Epithelial cell of esophagus (primary cell): ENCODE measurements around the gene FAXC.

Experiments used
- DNase-seq: peaks from one replicate; pipeline ENCODE4 v3.0.0; 2010; ENCODE audit warnings: low read depth
- H3K4me3 ChIP-seq: 2 replicates; pipeline ENCODE4 v1.5.1; 2011; ENCODE audit warnings: mild to moderate bottlenecking, low read length, control low read depth
- TF ChIP-seq, protein P1 (sequence below): IDR thresholded peaks from 2 replicates; pipeline ENCODE4 v1.5.1; 2011; ENCODE audit warnings: low read depth, mild to moderate bottlenecking, low read length, control low read depth, inconsistent platforms; ENCODE audit not compliant: insufficient read depth; ENCODE audit errors: missing control alignments

Gene FAXC

DNA sequence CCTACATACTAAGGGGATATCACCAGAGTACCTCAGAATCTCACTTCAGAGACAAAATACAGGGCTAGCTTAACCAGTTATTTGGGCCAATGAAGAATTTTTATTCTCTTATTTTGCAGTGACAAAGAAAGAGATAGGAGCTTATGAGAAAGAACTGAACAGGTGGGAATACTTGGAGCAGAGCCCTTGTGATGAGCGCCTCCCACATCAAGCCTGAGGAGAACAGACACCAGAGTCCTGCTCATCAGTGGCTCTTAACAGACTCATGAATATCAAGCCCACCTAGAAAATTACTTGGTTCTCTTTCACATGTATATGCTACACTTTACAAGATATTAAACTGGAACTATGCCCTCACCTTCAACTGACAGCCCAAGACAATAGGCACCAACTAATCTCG, 99.0 kb downstream of the FAXC start:
- TF ChIP-seq, protein P1, sequence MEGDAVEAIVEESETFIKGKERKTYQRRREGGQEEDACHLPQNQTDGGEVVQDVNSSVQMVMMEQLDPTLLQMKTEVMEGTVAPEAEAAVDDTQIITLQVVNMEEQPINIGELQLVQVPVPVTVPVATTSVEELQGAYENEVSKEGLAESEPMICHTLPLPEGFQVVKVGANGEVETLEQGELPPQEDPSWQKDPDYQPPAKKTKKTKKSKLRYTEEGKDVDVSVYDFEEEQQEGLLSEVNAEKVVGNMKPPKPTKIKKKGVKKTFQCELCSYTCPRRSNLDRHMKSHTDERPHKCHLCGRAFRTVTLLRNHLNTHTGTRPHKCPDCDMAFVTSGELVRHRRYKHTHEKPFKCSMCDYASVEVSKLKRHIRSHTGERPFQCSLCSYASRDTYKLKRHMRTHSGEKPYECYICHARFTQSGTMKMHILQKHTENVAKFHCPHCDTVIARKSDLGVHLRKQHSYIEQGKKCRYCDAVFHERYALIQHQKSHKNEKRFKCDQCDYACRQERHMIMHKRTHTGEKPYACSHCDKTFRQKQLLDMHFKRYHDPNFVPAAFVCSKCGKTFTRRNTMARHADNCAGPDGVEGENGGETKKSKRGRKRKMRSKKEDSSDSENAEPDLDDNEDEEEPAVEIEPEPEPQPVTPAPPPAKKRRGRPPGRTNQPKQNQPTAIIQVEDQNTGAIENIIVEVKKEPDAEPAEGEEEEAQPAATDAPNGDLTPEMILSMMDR = no peak
- H3K4me3 ChIP-seq = no peak overlapping the region
- DNase-seq = no peak

DNA sequence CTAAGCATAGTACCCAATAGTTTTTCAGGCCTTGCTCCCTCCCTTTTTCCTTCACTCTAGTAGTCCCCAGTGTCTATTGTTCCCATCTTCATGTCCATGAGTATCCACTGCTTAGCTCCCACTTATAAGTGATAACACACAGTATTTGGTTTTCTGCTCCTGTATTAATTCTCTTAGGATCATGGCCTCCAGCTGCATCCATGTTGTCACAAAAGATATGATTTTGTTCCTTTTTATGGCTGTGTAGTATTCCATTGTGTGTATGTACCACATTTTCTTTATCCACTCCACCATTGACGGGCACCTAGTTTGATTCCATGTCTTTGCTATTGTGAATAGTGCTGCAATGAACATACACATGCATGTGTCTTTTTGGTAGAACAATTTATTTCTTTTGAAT, 102.9 kb downstream of the FAXC start:
- no peak overlapping the region for H3K4me3 ChIP-seq
- TF ChIP-seq, protein P1 = no peak

DNA sequence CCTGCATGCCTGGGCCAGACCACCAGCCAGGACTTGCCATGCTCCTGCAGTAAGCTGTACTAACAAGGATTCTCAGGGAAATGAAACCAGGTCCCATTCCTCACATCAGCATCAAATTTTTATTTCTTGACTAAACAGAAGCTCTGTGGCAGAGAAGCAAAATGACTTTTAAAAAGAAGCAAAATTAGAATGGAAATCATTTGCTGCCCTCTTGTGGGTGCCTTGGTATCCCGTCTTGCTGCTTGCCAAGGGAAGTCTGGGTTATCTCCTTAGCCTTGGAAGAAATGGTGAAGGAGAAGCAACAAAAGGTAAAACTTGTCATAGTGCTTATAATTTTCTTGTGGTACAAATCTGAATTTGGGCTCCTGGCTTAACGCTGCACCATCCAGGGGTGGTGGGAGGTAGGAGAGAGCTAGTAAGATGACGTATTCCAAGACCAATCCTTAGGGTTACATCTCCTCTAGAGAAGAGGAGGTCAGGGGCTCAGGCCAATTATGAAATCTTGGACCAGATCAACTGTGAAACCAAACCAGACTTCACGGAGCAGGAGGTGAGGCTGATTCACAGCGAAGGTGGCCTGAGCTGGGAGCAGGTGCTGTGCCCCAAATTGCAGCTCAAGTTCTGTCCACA, 107.5 kb downstream of the FAXC start:
- DNase-seq = peak; percentile 67
- TF ChIP-seq, protein P1 = peak; percentile 78
- no peak overlapping the region for H3K4me3 ChIP-seq

More for the DNA sequence above, 102.9 kb downstream of the FAXC start:
- DNase-seq = no peak

DNA sequence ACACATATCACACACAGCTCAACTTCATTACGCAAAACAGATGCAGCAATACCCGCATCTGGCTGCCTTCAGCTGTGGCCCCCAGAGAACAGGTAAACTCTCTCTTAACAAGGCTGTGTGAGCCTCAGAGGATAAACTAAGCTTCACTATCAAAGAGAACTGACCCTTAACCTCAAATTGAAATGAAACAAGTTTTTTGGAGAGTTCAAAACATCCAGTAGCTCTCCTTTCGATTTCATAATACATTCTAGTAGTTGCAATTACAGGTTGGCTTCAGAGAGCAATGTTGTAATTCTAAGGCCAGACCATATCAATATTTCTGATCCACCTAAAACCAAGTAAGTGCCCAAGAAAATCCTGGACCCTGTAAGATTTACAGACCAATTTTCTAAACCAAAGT, 113.5 kb downstream of the FAXC start:
- H3K4me3 ChIP-seq = no peak overlapping the region

GRCh38 chr6:99233219-99233618, 116.3 kb downstream of the FAXC start:
- no peak for DNase-seq
- H3K4me3 ChIP-seq = no peak overlapping the region

More for the DNA sequence above, 113.5 kb downstream of the FAXC start:
- TF ChIP-seq, protein P1 = no peak
- no peak for DNase-seq

GRCh38 chr6:99232056-99232455, 117.4 kb downstream of the FAXC start:
- no peak overlapping the region for H3K4me3 ChIP-seq
- TF ChIP-seq, protein P1 = no peak
- DNase-seq = peak; percentile 30

More at GRCh38 chr6:99233219-99233618, 116.3 kb downstream of the FAXC start:
- TF ChIP-seq, protein P1 = no peak

- peak; percentile 13 for DNase-seq
- TF ChIP-seq, protein P1 = no peak
- H3K4me3 ChIP-seq = no peak overlapping the region
Observed at GRCh38 chr6:99225172-99225571, 124.3 kb downstream of the FAXC start.
